Heart left ventricle (tissue), 16 donors: ENCODE measurements around the gene ABHD10. TPM values are rescaled to one million over a fixed set of nuclear protein-coding genes. Genes with fewer than 3 reads are reported as not detected.

ENCODE experiments used
- ATAC-seq, 4 donors: fragments of 200-7000 bp; cut with Tn5 transposase; one replicate each; pipeline ENCODE4 v1.9.1; 2020 to 2022; ENCODE audit warnings: moderate library complexity in 4 of 4, mild to moderate bottlenecking in 3 of 4, moderate number of reproducible peaks in 1 of 4
- DNase-seq, 5 donors: peaks; one replicate each; pipeline ENCODE4 v3.0.0-alpha.2; 2020
- H3K27ac ChIP-seq, 12 donors: fragments of 200-600 bp; sonication (generic) in 4 of 12; one replicate each; pipeline versions ENCODE4 v1.5.0 to v1.8.0; 2016 to 2022; ENCODE audit warnings: mild to moderate bottlenecking in 2 of 12
- H3K27me3 ChIP-seq, 9 donors: fragments of 200-600 bp; sonication (generic) in 2 of 9; one replicate each; pipeline versions ENCODE4 v1.5.1 to v1.8.0; 2016 to 2022; ENCODE audit warnings: mild to moderate bottlenecking in 3 of 9
- H3K36me3 ChIP-seq, 9 donors: fragments of 200-600 bp; sonication (generic) in 2 of 9; one replicate each; pipeline versions ENCODE4 v1.5.0 to v1.8.0; 2018 to 2022; ENCODE audit warnings: mild to moderate bottlenecking in 2 of 9
- H3K4me1 ChIP-seq, 12 donors: fragments of 200-600 bp; sonication (generic) in 4 of 12; one replicate each; pipeline versions ENCODE4 v1.5.0 to v1.8.0; 2016 to 2022; ENCODE audit warnings: mild to moderate bottlenecking in 3 of 12
- H3K4me3 ChIP-seq, 12 donors: fragments of 200-600 bp; sonication (generic) in 4 of 12; one replicate each; pipeline versions ENCODE4 v1.5.0 to v1.8.0; 2017 to 2022; ENCODE audit warnings: mild to moderate bottlenecking in 9 of 12, moderate library complexity in 4 of 12
- H3K9me3 ChIP-seq, 12 donors: fragments of 200-600 bp; sonication (generic) in 4 of 12; one replicate each; pipeline versions ENCODE4 v1.5.0 to v1.8.0; 2016 to 2022; ENCODE audit warnings: mild to moderate bottlenecking in 1 of 12
- CTCF ChIP-seq, 12 donors: fragments of 200-600 bp; sonication (generic) in 4 of 12; IDR thresholded peaks; one replicate each; pipeline versions ENCODE4 v1.5.0 to v1.8.0; 2018 to 2022; ENCODE audit warnings: antibody characterized with exemption in 12 of 12, mild to moderate bottlenecking in 5 of 12
- POLR2A ChIP-seq, 2 donors: fragments of 450-650 bp; IDR thresholded peaks; one replicate each; pipeline ENCODE4 v1.6.1; 2017; ENCODE audit warnings: antibody characterized with exemption in 2 of 2, mild to moderate bottlenecking in 2 of 2, moderate library complexity in 2 of 2
- WGBS, 4 donors: extraction: QIAGEN DNeasy Blood & Tissue Kit in 2 of 4; methylation state at CpG; one replicate each; pipeline versions ENCODE4 v1.1.5 to v1.1.7; 2013 to 2018; 5-methylcytosine and 5-hydroxymethylcytosine counted together
- intact Hi-C, 10 donors: fragments of 100-400 bp; cut with DNase I; formaldehyde crosslinking; loops; one replicate each; pipeline versions ENCODE4 v1.11.1 to v1.14.2; 2022
- polyA plus RNA-seq, 2 donors: library from polyadenylated mRNA; stranded (reverse); fragments of 200-250 nt; gene quantifications; one replicate each; pipeline ENCODE4 v1.2.3, GENCODE V29; 2013
- total RNA-seq, 9 donors: library from RNA; depleted of rRNA in 2 of 9; stranded (reverse); fragments of >200 nt in 2 of 9; fragmentation: NEBNext Ultra II Directional in 3 of 9; extraction: Animal tissue kit (Norgen Biotek cat#: 25700) in 3 of 9; gene quantifications; one replicate each; pipeline versions ENCODE4 v1.1.0 to v1.2.4, GENCODE V29; 2016 to 2023
- donor health status: ischemic (EF 13 %, LVEDD 7.1; RV severe dilation, severe dysfunction).
- donor health status: healthy with polysubstance abuse.
- donor health status: DM: no; HTN: yes; CAD: no.
- donor health status: DM: no; HTN: no; CAD: no.
- donor health status: ischemic (EF 25% LVEDD 6.9; RV normal size, moderate dysfunction).
- donor health status: ischemic (EF 25% LVEDD 5.7; RV mildly dilated, moderate dysfunction).
- donor health status: healthy.
- donor health status: DM: yes; HTN: yes; CAD: no.
- donor health status: ischemic (EF 35%, LVEDD 5.7; RV mildly dilated, moderate dysfunction).
- donor health status: nonischemic (EF 11% LVEDD 7.7; RV severe dilation, severe dysfunction).
- donor health status: DM: yes; HTN: yes; CAD: no.
- donor health status: PGD.
- donor health status: ischemic (EF 29% LVEDD 5.4; RV normal size, mild dysfunction).
- donor health status: nonischemic (EF 23%, LVEDD 6.1; RV moderate dilation, normal function).

Gene ABHD10
- total and polyA plus RNA-seq, 11 donors: 13.5 to 50.1 (median 40.0) TPM

- WGBS, 4 donors: 81 to 86% (median 83%) methylated on average over 3 of the region's 3 CpGs
- ATAC-seq: no peak
- no peak for DNase-seq
- Histone ChIP-seq H3K4me3 (no peak overlapping the region), H3K9me3 (peaks cover 0 to 6% (median 0%) of the 10 kb centered on the region in 12 donors), H3K27ac (no peak overlapping the region), H3K27me3 (no peaks in the 10 kb centered on the region), H3K36me3 (no peaks in the 10 kb centered on the region), H3K4me1 (peaks cover 0 to 8% (median 0%) of the 10 kb centered on the region in 12 donors)
- TF ChIP-seq CTCF (IDR thresholded peaks at IDR 0.05) (no peak), POLR2A (IDR thresholded peaks at IDR 0.05) (no peak)
- intact Hi-C loops: no loop called here
Measured at GRCh38 chr3:112038863-112039262, 60.0 kb downstream of the ABHD10 start.

GRCh38 chr3:112041321-112041720 is 62.5 kb downstream of the ABHD10 start:
- peaks cover 0 to 8% (median 0%) of the 10 kb centered on the region in 12 donors for H3K4me1 ChIP-seq
- intact Hi-C loops: loop anchor here in 5 of 10 donors (5.0 to 10.0 kb wide), 2 partner anchors 54 to 377 kb away; no protein-coding TSS in a partner anchor
- no peak overlapping the region for H3K27ac ChIP-seq
- DNase-seq (no peak), ATAC-seq (no peak)
- TF ChIP-seq CTCF (IDR thresholded peaks at IDR 0.05): no peak
- no peak for TF ChIP-seq POLR2A (IDR thresholded peaks at IDR 0.05)
- H3K9me3 ChIP-seq: peaks cover 0 to 6% (median 0%) of the 10 kb centered on the region in 12 donors
- no peaks in the 10 kb centered on the region for H3K36me3 ChIP-seq
- H3K27me3 ChIP-seq: no peaks in the 10 kb centered on the region
- no peak overlapping the region for H3K4me3 ChIP-seq

- H3K27ac ChIP-seq: no peak overlapping the region
- H3K4me3 ChIP-seq: no peak overlapping the region
- no peaks in the 10 kb centered on the region for H3K36me3 ChIP-seq
- WGBS, 4 donors: 65 to 74% (median 71%) methylated on average over 6 of the region's 6 CpGs
- H3K9me3 ChIP-seq: no peaks in the 10 kb centered on the region
- ATAC-seq (peak in 3 of 4 donors; percentile 15 to 63 (median 57)), DNase-seq (no peak)
- intact Hi-C loops: loop anchor here in 7 of 10 donors (1.0 to 10.0 kb wide), 5 partner anchors 54 to 378 kb away; no protein-coding TSS in a partner anchor
- TF ChIP-seq CTCF (IDR thresholded peaks at IDR 0.05): no peak
- no peak for TF ChIP-seq POLR2A (IDR thresholded peaks at IDR 0.05)
- H3K4me1 ChIP-seq: peaks cover 0 to 8% (median 0%) of the 10 kb centered on the region in 12 donors
- no peaks in the 10 kb centered on the region for H3K27me3 ChIP-seq
Measured at GRCh38 chr3:112042842-112043280, 64.0 kb downstream of the ABHD10 start.

Other genes starting within 250 kb of the ABHD10 start
- gene PHLDB2, start 119.8 kb upstream of the ABHD10 start, total RNA-seq: 100 to 1,000 TPM in 8 of 9 donors, 10 to 100 TPM in 1; 85.1 to 280 (median 121) TPM
- 10 to 100 TPM; 59.0 to 87.2 TPM for gene PHLDB2, start 119.8 kb upstream of the ABHD10 start, polyA plus RNA-seq
- gene TAGLN3, start 19.9 kb downstream of the ABHD10 start, total RNA-seq: 1 to 10 TPM in 1 of 9 donors, under 1 TPM in 4, not detected in 4; 0.66 to 1.7 (median 0.86) TPM
- gene TAGLN3, start 19.9 kb downstream of the ABHD10 start, polyA plus RNA-seq: under 1 TPM; 0.25 to 0.38 TPM
- not detected for gene TMPRSS7, start 55.7 kb downstream of the ABHD10 start, total RNA-seq
- not detected for gene TMPRSS7, start 55.7 kb downstream of the ABHD10 start, polyA plus RNA-seq
- gene C3orf52, start 107.4 kb downstream of the ABHD10 start, total RNA-seq: 1 to 10 TPM; 1.4 to 7.8 (median 4.9) TPM
- 1 to 10 TPM; 2.0 to 9.6 TPM for gene C3orf52, start 107.4 kb downstream of the ABHD10 start, polyA plus RNA-seq
- gene GCSAM, start 154.2 kb downstream of the ABHD10 start, total RNA-seq: under 1 TPM in 2 of 9 donors, not detected in 7; 0.27 to 0.59 TPM
- gene GCSAM, start 154.2 kb downstream of the ABHD10 start, polyA plus RNA-seq: under 1 TPM in 1 of 2 donors, not detected in 1; 0.12 TPM